Panc1 (cell line): ENCODE measurements around the gene ANO5. TPM values are rescaled to one million over a fixed set of nuclear protein-coding genes. Genes with fewer than 3 reads are reported as not detected.

ENCODE experiments used
- ATAC-seq: fragments of 200-7000 bp; cut with Tn5 transposase; 2 replicates; pipeline ENCODE4 v1.9.1; 2020; ENCODE audit warnings: mild to moderate bottlenecking, moderate library complexity
- BruUV-seq: library from RNA; stranded (reverse); fragments of 400-500 nt; replicated peaks from 2 replicates; lab custom pipeline; 2021; lab: Mats Ljungman, UMichigan
- CTCF ChIA-PET: fragments of 300-600 bp; sonication (Branson Sonifier 250); formaldehyde crosslinking; loops from one replicate; lab custom pipeline; 2022; ENCODE audit warnings: antibody characterized with exemption; lab: Charles Lee
- POLR2A ChIA-PET: fragments of 300-600 bp; sonication (Branson Sonifier 250); formaldehyde crosslinking; loops from one replicate; lab custom pipeline; 2022; ENCODE audit warnings: antibody characterized with exemption; lab: Charles Lee
- DNase-seq: peaks from one replicate; pipeline ENCODE4 v3.0.0-alpha.2; 2010; ENCODE audit warnings: low read depth, low spot score
- H3K27ac ChIP-seq: 2 replicates; pipeline ENCODE4 v1.5.1; 2011; ENCODE audit warnings: mild to moderate bottlenecking, low read length, inconsistent platforms
- H3K27me3 ChIP-seq: fragments of 200-500 bp; sonication (Bioruptor generic); 2 replicates; pipeline ENCODE4 v1.6.0; 2014; ENCODE audit warnings: low read length, inconsistent platforms; ENCODE audit not compliant: control insufficient read depth, insufficient read depth
- H3K36me3 ChIP-seq: fragments of 200-500 bp; sonication (Bioruptor generic); 2 replicates; pipeline ENCODE4 v1.5.1; 2014; ENCODE audit warnings: inconsistent platforms, mild to moderate bottlenecking, low read length, moderate library complexity; ENCODE audit not compliant: control insufficient read depth, insufficient read depth
- H3K4me1 ChIP-seq: 2 replicates; pipeline ENCODE4 v1.5.1; 2011; ENCODE audit warnings: inconsistent platforms, mild to moderate bottlenecking, low read length, moderate library complexity; ENCODE audit not compliant: control insufficient read depth, insufficient read depth
- H3K4me3 ChIP-seq, 2 experiments: 2 replicates each; pipeline ENCODE4 v1.5.1; 2011 to 2012; ENCODE audit warnings: low read depth in 2 of 2, low read length in 2 of 2, mild to moderate bottlenecking in 2 of 2, inconsistent platforms in 1 of 2, moderate library complexity in 1 of 2
- H3K9me3 ChIP-seq: fragments of 200-500 bp; sonication (Bioruptor generic); 2 replicates; pipeline ENCODE4 v1.5.1; 2014; ENCODE audit warnings: low read depth, mild to moderate bottlenecking, inconsistent platforms, low read length, moderate library complexity; ENCODE audit not compliant: control insufficient read depth, insufficient read depth
- CTCF ChIP-seq: fragments of 450-650 bp; IDR thresholded peaks from 2 replicates; pipeline ENCODE4 v1.5.1; 2017; ENCODE audit warnings: mild to moderate bottlenecking
- POLR2AphosphoS5 ChIP-seq: IDR thresholded peaks from 2 replicates; pipeline ENCODE4 v1.6.1; 2012; ENCODE audit warnings: mild to moderate bottlenecking, low read depth, low read length, moderate library complexity
- REST ChIP-seq, 2 experiments: IDR thresholded peaks; 2 replicates each; pipeline ENCODE4 v1.6.1; 2011 to 2012; ENCODE audit warnings: low read depth in 2 of 2, control low read depth in 1 of 2, low read length in 1 of 2, mild to moderate bottlenecking in 1 of 2, moderate library complexity in 1 of 2; ENCODE audit not compliant: insufficient read depth in 1 of 2
- SIN3A ChIP-seq: IDR thresholded peaks from 2 replicates; pipeline ENCODE4 v1.6.1; 2012; ENCODE audit warnings: low read depth, mild to moderate bottlenecking, low read length, moderate library complexity, borderline replicate concordance; ENCODE audit not compliant: insufficient read depth
- TCF7L2 ChIP-seq: IDR thresholded peaks from 2 replicates; pipeline ENCODE4 v1.6.1; 2011; ENCODE audit warnings: mild to moderate bottlenecking, low read depth, low read length, inconsistent platforms
- in situ Hi-C: cut with HindIII; loops from 2 replicates; pipeline ENCODE4 v1.10.0; 2016; ENCODE audit warnings: low sequenced_read_pairs, low pct_unique_long_range_greater_than_20kb
- intact Hi-C: fragments of 100-400 bp; cut with micrococcal nuclease; formaldehyde crosslinking; loops from one replicate; pipeline ENCODE4 v1.10.0; 2022; ENCODE audit not compliant: unreplicated experiment
- total RNA-seq: library from RNA; stranded (reverse); gene quantifications from one replicate; pipeline ENCODE4 v1.2.1, GENCODE V29; 2021; ENCODE audit not compliant: unreplicated experiment

The ANO5 gene
- total RNA-seq, 1 experiment from 2014 or later: 1.7 TPM

- DNase-seq: no peak
- no peak overlapping the region for H3K4me3 ChIP-seq
- ChIA-PET CTCF (no interaction called here), POLR2A (no interaction called here)
- no TSS peak for BruUV-seq
- ATAC-seq: no peak
- no peak for TF ChIP-seq CTCF
- TF ChIP-seq REST (IDR thresholded peaks at IDR 0.05; ENCODE audit: insufficient read depth in 1 of 2, low read depth in 2 of 2, low read length in 1 of 2): no peak
- no peak for TF ChIP-seq POLR2AphosphoS5
- no peak for TF ChIP-seq SIN3A
- no peak for TF ChIP-seq TCF7L2
- intact Hi-C loops: no loop called here
- no peaks in the 10 kb centered on the region for H3K9me3 ChIP-seq
- H3K4me1 ChIP-seq: no peaks in the 10 kb centered on the region; the same call in 1 of the 2 replicates
- H3K36me3 ChIP-seq: no peaks in the 10 kb centered on the region
- no peaks in the 10 kb centered on the region; the same call in 1 of the 2 replicates for H3K27me3 ChIP-seq
- H3K27ac ChIP-seq: no peak overlapping the region
- in situ Hi-C loops: no loop called here
These were observed 2.0 kb downstream of the ANO5 start for GRCh38 chr11:22194907-22195306.

- DNase-seq (no peak), ATAC-seq (no peak)
- Histone ChIP-seq H3K4me1 (no peaks in the 10 kb centered on the region; the same call in 1 of the 2 replicates), H3K27me3 (no peaks in the 10 kb centered on the region; the same call in 1 of the 2 replicates), H3K36me3 (no peaks in the 10 kb centered on the region), H3K9me3 (no peaks in the 10 kb centered on the region), H3K4me3 (no peak overlapping the region), H3K27ac (no peak overlapping the region)
- ChIA-PET CTCF (no interaction called here), POLR2A (no interaction called here)
- in situ Hi-C loops: no loop called here
- no TSS peak for BruUV-seq
- intact Hi-C loops: no loop called here
- TF ChIP-seq POLR2AphosphoS5: no peak
- TF ChIP-seq CTCF: no peak
- no peak for TF ChIP-seq SIN3A
- TF ChIP-seq REST (IDR thresholded peaks at IDR 0.05; ENCODE audit: insufficient read depth in 1 of 2, low read depth in 2 of 2, low read length in 1 of 2): no peak
- TF ChIP-seq TCF7L2: no peak
These were observed 4.5 kb downstream of the ANO5 start for GRCh38 chr11:22197139-22198005.
